ENCODE measurements around the gene COL5A3.

DNA sequence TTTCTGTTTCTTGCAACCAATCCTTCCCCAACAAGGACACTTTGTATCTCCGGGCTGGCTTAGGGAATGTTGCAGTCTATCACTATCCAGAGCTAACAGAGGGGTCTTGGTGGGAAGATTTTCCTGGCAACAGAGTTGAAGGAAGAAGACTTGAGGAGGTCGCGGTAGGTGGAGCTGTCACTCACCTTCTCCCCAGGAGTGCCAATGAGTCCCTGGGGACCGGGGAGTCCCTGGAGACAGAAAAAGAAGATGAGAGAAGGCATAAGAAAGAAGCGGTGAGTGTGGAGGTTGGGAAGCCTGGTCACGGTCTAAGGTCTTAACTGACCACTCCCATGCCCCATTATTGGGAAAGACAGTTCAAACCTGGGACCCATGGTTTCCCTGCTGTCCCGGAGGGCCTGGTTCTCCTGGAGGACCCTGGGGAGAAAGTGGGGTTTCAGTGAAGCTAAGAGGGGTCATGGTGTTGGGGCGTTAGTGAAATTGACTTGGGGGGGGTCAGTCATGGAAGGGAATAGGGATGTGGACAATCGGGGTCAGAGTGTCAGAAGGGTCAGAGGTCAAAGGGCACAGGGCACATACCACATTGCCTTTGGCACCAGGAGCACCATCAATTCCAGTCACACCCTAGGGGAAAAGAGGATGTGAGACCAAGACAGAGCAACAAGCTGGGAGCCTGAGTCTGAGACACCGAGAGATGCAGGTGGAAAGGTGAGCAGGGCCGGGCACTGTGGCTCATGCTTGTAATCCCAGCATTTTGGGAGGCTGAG lies 18.7 kb downstream of the COL5A3 start:
- TF ChIP-seq, protein P1, sequence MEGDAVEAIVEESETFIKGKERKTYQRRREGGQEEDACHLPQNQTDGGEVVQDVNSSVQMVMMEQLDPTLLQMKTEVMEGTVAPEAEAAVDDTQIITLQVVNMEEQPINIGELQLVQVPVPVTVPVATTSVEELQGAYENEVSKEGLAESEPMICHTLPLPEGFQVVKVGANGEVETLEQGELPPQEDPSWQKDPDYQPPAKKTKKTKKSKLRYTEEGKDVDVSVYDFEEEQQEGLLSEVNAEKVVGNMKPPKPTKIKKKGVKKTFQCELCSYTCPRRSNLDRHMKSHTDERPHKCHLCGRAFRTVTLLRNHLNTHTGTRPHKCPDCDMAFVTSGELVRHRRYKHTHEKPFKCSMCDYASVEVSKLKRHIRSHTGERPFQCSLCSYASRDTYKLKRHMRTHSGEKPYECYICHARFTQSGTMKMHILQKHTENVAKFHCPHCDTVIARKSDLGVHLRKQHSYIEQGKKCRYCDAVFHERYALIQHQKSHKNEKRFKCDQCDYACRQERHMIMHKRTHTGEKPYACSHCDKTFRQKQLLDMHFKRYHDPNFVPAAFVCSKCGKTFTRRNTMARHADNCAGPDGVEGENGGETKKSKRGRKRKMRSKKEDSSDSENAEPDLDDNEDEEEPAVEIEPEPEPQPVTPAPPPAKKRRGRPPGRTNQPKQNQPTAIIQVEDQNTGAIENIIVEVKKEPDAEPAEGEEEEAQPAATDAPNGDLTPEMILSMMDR (IDR thresholded peaks at IDR 0.05), result no peak
- TF ChIP-seq POLR2A (IDR thresholded peaks at IDR 0.05), result no peak
- no peak for TF ChIP-seq POLR2AphosphoS5 (IDR thresholded peaks at IDR 0.05)

All from gastroesophageal sphincter (tissue), 3 donors.